Measurements from ENCODE around the gene OR1J2. TPM values are rescaled to one million over a fixed set of nuclear protein-coding genes. Genes with fewer than 3 reads are reported as not detected.

OR1J2 gene
- total and polyA plus RNA-seq, 2 of the 8 experiments (the other 6 are each of a cell fraction or from before 2014, with no cell fraction given) = not detected

GRCh38 chr9:122479062-122479461, 31.5 kb upstream of the OR1J2 start (continued):
- no peak for TF ChIP-seq CHD7 (IDR thresholded peaks at IDR 0.05; ENCODE audit: insufficient replicate concordance, low read length)
- TF ChIP-seq, protein P1, sequence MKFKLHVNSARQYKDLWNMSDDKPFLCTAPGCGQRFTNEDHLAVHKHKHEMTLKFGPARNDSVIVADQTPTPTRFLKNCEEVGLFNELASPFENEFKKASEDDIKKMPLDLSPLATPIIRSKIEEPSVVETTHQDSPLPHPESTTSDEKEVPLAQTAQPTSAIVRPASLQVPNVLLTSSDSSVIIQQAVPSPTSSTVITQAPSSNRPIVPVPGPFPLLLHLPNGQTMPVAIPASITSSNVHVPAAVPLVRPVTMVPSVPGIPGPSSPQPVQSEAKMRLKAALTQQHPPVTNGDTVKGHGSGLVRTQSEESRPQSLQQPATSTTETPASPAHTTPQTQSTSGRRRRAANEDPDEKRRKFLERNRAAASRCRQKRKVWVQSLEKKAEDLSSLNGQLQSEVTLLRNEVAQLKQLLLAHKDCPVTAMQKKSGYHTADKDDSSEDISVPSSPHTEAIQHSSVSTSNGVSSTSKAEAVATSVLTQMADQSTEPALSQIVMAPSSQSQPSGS (IDR thresholded peaks at IDR 0.05; ENCODE audit: low read length) = no peak
- TF ChIP-seq CBX8 (IDR thresholded peaks at IDR 0.05; ENCODE audit: borderline replicate concordance, low read depth, low read length) = no peak
- TF ChIP-seq POLR2A (IDR thresholded peaks at IDR 0.05; ENCODE audit: control extremely low read depth in 1 of 2, low read depth in 2 of 2, low read length in 2 of 2) = no peak
- TF ChIP-seq BACH1 (IDR thresholded peaks at IDR 0.05; ENCODE audit: low read length) = no peak
- no peak for TF ChIP-seq SP1 (IDR thresholded peaks at IDR 0.05; ENCODE audit: low read depth, low read length)
- TF ChIP-seq, protein P2, sequence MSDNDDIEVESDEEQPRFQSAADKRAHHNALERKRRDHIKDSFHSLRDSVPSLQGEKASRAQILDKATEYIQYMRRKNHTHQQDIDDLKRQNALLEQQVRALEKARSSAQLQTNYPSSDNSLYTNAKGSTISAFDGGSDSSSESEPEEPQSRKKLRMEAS (IDR thresholded peaks at IDR 0.05) = no peak
- no peak for TF ChIP-seq HDAC6 (IDR thresholded peaks at IDR 0.05; ENCODE audit: low read depth, low read length)

Measured in H1 (cell line).